GDM1 (cell line): Measurements from ENCODE around the gene GLUD1.
"Not testable (repeated sequence)": the region's sequence is repeated elsewhere in the genome, so short reads cannot be mapped to it uniquely, and the experiment has no call there.

Experiments used
- DNase-seq: peaks from one replicate; lab custom pipeline; 2025; lab: John Stamatoyannopoulos, UW

Gene GLUD1

GRCh38 chr10:87094373-87095235 is at the start of gene GLUD1, which contains the start of gene SHLD2:
GLUD1 (minus strand) TSS chr10:87094843; CDS start chr10:87094769, 74 bp downstream.
SHLD2 (plus strand) TSS chr10:87095206; CDS start chr10:87151355, 56,149 bp downstream.
- DNase-seq, result peak; percentile 92

GRCh38 chr10:87143109-87143418 is 48.4 kb upstream of the GLUD1 start:
- DNase-seq, result not testable (repeated sequence)

GRCh38 chr10:87142230-87143108 is 47.8 kb upstream of the GLUD1 start:
- DNase-seq, result not testable (repeated sequence)

- not testable (repeated sequence) for DNase-seq
Measured at GRCh38 chr10:87137478-87137877, 42.8 kb upstream of the GLUD1 start.

- not testable (repeated sequence) for DNase-seq
Measured at GRCh38 chr10:87134440-87134839, 39.8 kb upstream of the GLUD1 start.

GRCh38 chr10:87133936-87134335 is 39.3 kb upstream of the GLUD1 start:
- not testable (repeated sequence) for DNase-seq

- DNase-seq, result peak; percentile 11
Measured at GRCh38 chr10:87132176-87132575, 37.5 kb upstream of the GLUD1 start.

- not testable (repeated sequence) for DNase-seq
Measured at GRCh38 chr10:87127607-87128156, 33.0 kb upstream of the GLUD1 start.

- not testable (repeated sequence) for DNase-seq
Measured at GRCh38 chr10:87127048-87127447, 32.4 kb upstream of the GLUD1 start.

GRCh38 chr10:87123351-87123750 is 28.7 kb upstream of the GLUD1 start:
- not testable (repeated sequence) for DNase-seq

- DNase-seq, result not testable (repeated sequence)
Measured at GRCh38 chr10:87119029-87119428, 24.4 kb upstream of the GLUD1 start.

- DNase-seq, result not testable (repeated sequence)
Measured at GRCh38 chr10:87118122-87118521, 23.5 kb upstream of the GLUD1 start.

GRCh38 chr10:87105446-87106124 is 10.9 kb upstream of the GLUD1 start:
- no peak for DNase-seq

- DNase-seq, result not testable (repeated sequence)
Measured at GRCh38 chr10:87104727-87105126, 10.1 kb upstream of the GLUD1 start.

GRCh38 chr10:87101996-87102395 is 7.4 kb upstream of the GLUD1 start:
- DNase-seq, result no peak

GRCh38 chr10:87095236-87095945 is 748 bp upstream of the GLUD1 start:
- peak; percentile 82 for DNase-seq

- DNase-seq, result peak; percentile 12
Measured at GRCh38 chr10:87093632-87094372, 841 bp downstream of the GLUD1 start.

GRCh38 chr10:87092861-87093631 is 1.6 kb downstream of the GLUD1 start:
- DNase-seq, result peak; percentile 7

- DNase-seq, result no peak
Measured at GRCh38 chr10:87092376-87092860, 2.2 kb downstream of the GLUD1 start.
